ENCODE results near the gene PDE7B.

GRCh38 chr6:136066005-136066404 is 214.5 kb downstream of the PDE7B start:
- no peak for TF ChIP-seq POLR2A (IDR thresholded peaks at IDR 0.05)
- no peak for TF ChIP-seq EP300 (IDR thresholded peaks at IDR 0.05)
